ENCODE results near the gene NCF4. TPM values are rescaled to one million over a fixed set of nuclear protein-coding genes. Genes with fewer than 3 reads are reported as not detected.

NCF4 gene
- total and polyA plus RNA-seq, 2 donors from 2014 or later = 4.7 to 19.4 TPM

- DNase-seq (no peak), FAIRE-seq (no peak)
- H3K27me3 ChIP-seq (ENCODE audit: control insufficient read depth, insufficient read depth, low read length) = no peaks in the 10 kb centered on the region
- no peak overlapping the region for H3K27ac ChIP-seq (ENCODE audit: low read depth in 2 of 2, low read length in 2 of 2)
- no peak for TF ChIP-seq CTCF (IDR thresholded peaks at IDR 0.05; ENCODE audit: borderline replicate concordance, extremely low read depth, insufficient read depth)
- peaks cover 0 to 2% (median 0%) of the 10 kb centered on the region in 3 donors for H3K9me3 ChIP-seq (ENCODE audit: control insufficient read depth in 2 of 3, insufficient read depth in 1 of 3, low read length in 3 of 3)
- H3K4me1 ChIP-seq (ENCODE audit: control insufficient read depth in 2 of 3, insufficient read depth in 2 of 3, low read depth in 1 of 3, low read length in 3 of 3) = no peaks in the 10 kb centered on the region
- H3K4me3 ChIP-seq (ENCODE audit: low read length in 3 of 3) = no peak overlapping the region
- H3K36me3 ChIP-seq (ENCODE audit: control insufficient read depth in 2 of 3, insufficient read depth in 3 of 3, low read length in 3 of 3) = no peaks in the 10 kb centered on the region
- H3K9ac ChIP-seq (ENCODE audit: low read length in 3 of 3) = no peak overlapping the region
- intact Hi-C loops (cut with DNase I) = no loop called here
These were observed 19.0 kb downstream of the NCF4 start for GRCh38 chr22:36879775-36880174.

GRCh38 chr22:36881504-36882245, 20.9 kb downstream of the NCF4 start:
- TF ChIP-seq CTCF (IDR thresholded peaks at IDR 0.05; ENCODE audit: borderline replicate concordance, extremely low read depth, insufficient read depth) = no peak
- FAIRE-seq = no peak
- H3K4me3 ChIP-seq (ENCODE audit: low read length in 3 of 3) = no peak overlapping the region
- peaks cover 0 to 2% (median 0%) of the 10 kb centered on the region in 3 donors for H3K9me3 ChIP-seq (ENCODE audit: control insufficient read depth in 2 of 3, insufficient read depth in 1 of 3, low read length in 3 of 3)
- no peaks in the 10 kb centered on the region for H3K36me3 ChIP-seq (ENCODE audit: control insufficient read depth in 2 of 3, insufficient read depth in 3 of 3, low read length in 3 of 3)
- DNase-seq = no peak
- no peaks in the 10 kb centered on the region for H3K4me1 ChIP-seq (ENCODE audit: control insufficient read depth in 2 of 3, insufficient read depth in 2 of 3, low read depth in 1 of 3, low read length in 3 of 3)
- H3K27me3 ChIP-seq (ENCODE audit: control insufficient read depth, insufficient read depth, low read length) = no peaks in the 10 kb centered on the region
- H3K27ac ChIP-seq (ENCODE audit: low read depth in 2 of 2, low read length in 2 of 2) = no peak overlapping the region
- intact Hi-C loops (cut with DNase I) = no loop called here
- no peak overlapping the region for H3K9ac ChIP-seq (ENCODE audit: low read length in 3 of 3)

DNA sequence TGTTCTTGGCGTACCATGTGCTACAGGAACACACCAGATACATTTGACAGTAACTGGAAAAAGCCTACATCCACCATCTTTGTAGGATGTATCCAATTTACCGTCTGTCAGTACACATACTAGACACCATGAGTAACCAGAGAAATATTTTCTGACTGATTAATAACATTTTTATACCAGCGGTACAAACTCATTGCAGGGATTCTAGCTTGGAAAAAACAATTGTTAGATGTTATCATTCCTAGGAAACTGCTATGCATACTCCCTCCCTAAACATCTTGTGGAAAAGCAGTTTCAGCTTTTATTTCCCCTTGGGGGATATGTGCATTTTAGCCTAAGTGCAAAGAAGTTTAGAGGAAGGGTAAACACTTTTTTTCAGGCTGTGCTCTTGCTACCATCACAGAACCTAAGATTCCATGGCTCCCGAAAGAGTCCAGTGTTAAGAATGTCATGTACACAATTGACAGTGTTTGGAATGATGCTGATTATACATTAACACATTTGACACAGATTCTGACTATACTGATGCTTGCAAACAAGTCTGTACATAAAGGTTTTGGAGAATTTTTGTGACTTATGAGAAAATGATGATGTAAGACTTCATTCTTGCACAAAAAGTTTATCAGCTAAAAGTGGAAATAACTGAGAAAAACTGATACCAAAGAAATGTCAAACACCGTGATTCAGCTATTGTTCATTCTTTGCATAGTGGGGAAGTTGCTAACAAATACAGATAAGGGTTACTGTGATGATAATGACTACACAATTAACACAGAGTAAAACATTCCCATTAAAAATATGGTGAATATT, 23.7 kb downstream of the NCF4 start:
- intact Hi-C loops (cut with DNase I) = no loop called here
- no peak for TF ChIP-seq CTCF (IDR thresholded peaks at IDR 0.05; ENCODE audit: borderline replicate concordance, extremely low read depth, insufficient read depth)
- no peaks in the 10 kb centered on the region for H3K36me3 ChIP-seq (ENCODE audit: control insufficient read depth in 2 of 3, insufficient read depth in 3 of 3, low read length in 3 of 3)
- H3K4me1 ChIP-seq (ENCODE audit: control insufficient read depth in 2 of 3, insufficient read depth in 2 of 3, low read depth in 1 of 3, low read length in 3 of 3) = no peaks in the 10 kb centered on the region
- H3K9ac ChIP-seq (ENCODE audit: low read length in 3 of 3) = no peak overlapping the region
- no peaks in the 10 kb centered on the region for H3K27me3 ChIP-seq (ENCODE audit: control insufficient read depth, insufficient read depth, low read length)
- DNase-seq = no peak
- no peak overlapping the region for H3K4me3 ChIP-seq (ENCODE audit: low read length in 3 of 3)
- FAIRE-seq = no peak
- peaks cover 0 to 2% (median 0%) of the 10 kb centered on the region in 3 donors for H3K9me3 ChIP-seq (ENCODE audit: control insufficient read depth in 2 of 3, insufficient read depth in 1 of 3, low read length in 3 of 3)
- H3K27ac ChIP-seq (ENCODE audit: low read depth in 2 of 2, low read length in 2 of 2) = no peak overlapping the region

Measured in kidney (tissue), 14 donors.